K562 (cell line): ENCODE measurements around the gene YTHDF1. TPM values are rescaled to one million over a fixed set of nuclear protein-coding genes. Genes with fewer than 3 reads are reported as not detected.

Experiments used
- ATAC-seq: fragments of 200-7000 bp; cut with Tn5 transposase; 3 replicates; pipeline ENCODE4 v1.9.1; 2020; ENCODE audit warnings: moderate library complexity
- BruUV-seq: library from RNA; stranded (reverse); fragments of 400-500 nt; replicated peaks from 2 replicates; lab custom pipeline; 2021; lab: Mats Ljungman, UMichigan
- CTCF ChIA-PET: fragments of 300-600 bp; formaldehyde crosslinking; extraction: SDS; loops from one replicate; lab custom pipeline; 2021; ENCODE audit warnings: low intra/inter-chr PET ratio; lab: Yijun Ruan, JAX
- POLR2A ChIA-PET: fragments of 300-600, 350-650 bp; sonication (Branson Sonifier 250); formaldehyde crosslinking; extraction: SDS; loops from one replicate; lab custom pipeline; 2021; ENCODE audit warnings: antibody characterized with exemption, inconsistent platforms; lab: Yijun Ruan, JAX
- DNase-seq, 4 experiments: peaks; one replicate each; pipeline versions ENCODE4 v3.0.0 to v3.0.0-alpha.2; 2011 to 2018; ENCODE audit warnings: low spot score in 3 of 4, mixed read lengths in 3 of 4; ENCODE audit errors: extremely low read depth in 1 of 4
- FAIRE-seq: peaks from 2 replicates; lab custom pipeline; 2011; peaks lifted over from hg19 to GRCh38; lab: Jason Lieb, UNC
- H2AFZ ChIP-seq: 2 replicates; pipeline ENCODE4 v1.6.0; 2011; ENCODE audit warnings: low read depth, low read length, control low read depth, inconsistent platforms
- H3K27ac ChIP-seq: fragments of 200-600 bp; 3 replicates; pipeline ENCODE4 v1.8.0; 2011; ENCODE audit warnings: low read depth, mild to moderate bottlenecking, control low read depth, inconsistent platforms, low read length, moderate library complexity, mixed read lengths; ENCODE audit errors: extremely low read depth
- H3K27me3 ChIP-seq, 2 experiments: fragments of 300-600 bp in 1 of 2; 2 replicates in 1 of 2; 3 replicates in 1 of 2; pipeline versions ENCODE4 v1.6.0 to v1.8.0; 2011; ENCODE audit warnings: inconsistent platforms in 2 of 2, low read length in 2 of 2, mild to moderate bottlenecking in 1 of 2, mixed read lengths in 1 of 2, moderate library complexity in 1 of 2; ENCODE audit not compliant: control insufficient read depth in 2 of 2, insufficient read depth in 2 of 2
- H3K36me3 ChIP-seq: fragments of 300-600 bp; 3 replicates; pipeline ENCODE4 v1.8.0; 2011; ENCODE audit warnings: mild to moderate bottlenecking, low read length, inconsistent platforms; ENCODE audit not compliant: control insufficient read depth, insufficient read depth
- H3K4me1 ChIP-seq, 2 experiments: fragments of 200-600 bp in 1 of 2; replicated peaks in 1 of 2; 2 replicates in 1 of 2; 3 replicates in 1 of 2; pipeline versions ENCODE4 v1.5.1 to v1.8.0; 2011; ENCODE audit warnings: inconsistent platforms in 2 of 2, low read length in 2 of 2, mild to moderate bottlenecking in 1 of 2, mixed read lengths in 1 of 2, moderate library complexity in 1 of 2; ENCODE audit not compliant: control insufficient read depth in 2 of 2, insufficient read depth in 2 of 2
- H3K4me2 ChIP-seq: 2 replicates; pipeline ENCODE4 v1.6.1; 2011; ENCODE audit warnings: low read length, control low read depth, inconsistent platforms, mixed read lengths; ENCODE audit not compliant: insufficient read depth
- H3K4me3 ChIP-seq: fragments of 200-600 bp; sonication (generic), shearing (Covaris generic); 2 replicates; pipeline ENCODE4 v1.5.1; 2016; ENCODE audit warnings: control low read depth, inconsistent platforms
- H3K79me2 ChIP-seq: fragments of 200-600 bp; 3 replicates; pipeline ENCODE4 v1.8.0; 2011; ENCODE audit warnings: low read length, inconsistent platforms; ENCODE audit not compliant: control insufficient read depth, insufficient read depth
- H3K9ac ChIP-seq, 2 experiments: 2 replicates each; pipeline versions ENCODE4 v1.6.0 to v1.6.1; 2011; ENCODE audit warnings: low read depth in 2 of 2, low read length in 2 of 2, control low read depth in 1 of 2, inconsistent platforms in 1 of 2, mild to moderate bottlenecking in 1 of 2, mixed read lengths in 1 of 2; ENCODE audit not compliant: insufficient read depth in 1 of 2
- H3K9me1 ChIP-seq: one replicate; pipeline ENCODE4 v1.6.0; 2011; ENCODE audit warnings: inconsistent platforms, mild to moderate bottlenecking, low read length, moderate library complexity; ENCODE audit not compliant: control insufficient read depth, insufficient read depth
- H3K9me3 ChIP-seq: replicated peaks from 2 replicates; pipeline ENCODE4 v1.5.1; 2011; ENCODE audit warnings: low read depth, low read length, inconsistent platforms; ENCODE audit not compliant: control insufficient read depth, insufficient read depth
- H4K20me1 ChIP-seq: replicated peaks from 2 replicates; pipeline ENCODE4 v1.6.1; 2011; ENCODE audit warnings: low read length, inconsistent platforms, mixed read lengths; ENCODE audit not compliant: control insufficient read depth, insufficient read depth
- ADNP ChIP-seq: fragments of 200-800 bp; sonication (Bioruptor generic); IDR thresholded peaks from 2 replicates; pipeline ENCODE4 v1.6.1; 2016; ENCODE audit warnings: missing genetic modification characterization, missing compliant biosample characterization
- BMI1 ChIP-seq: fragments of 150-350 bp; IDR thresholded peaks from 2 replicates; pipeline ENCODE4 v1.6.1; 2014; ENCODE audit warnings: low read length
- CC2D1A ChIP-seq: fragments of 450-650 bp; IDR thresholded peaks from 2 replicates; pipeline ENCODE4 v1.6.1; 2017; ENCODE audit warnings: mild to moderate bottlenecking
- DIDO1 ChIP-seq: fragments of 450-650 bp; IDR thresholded peaks from 2 replicates; pipeline ENCODE4 v1.6.1; 2016; ENCODE audit warnings: low read depth, missing biosample characterization, missing genetic modification characterization
- HNRNPL ChIP-seq: fragments of 200-400 bp; formaldehyde crosslinking; IDR thresholded peaks from 2 replicates; pipeline ENCODE4 v1.6.1; 2017; ENCODE audit warnings: low read depth, mild to moderate bottlenecking, low read length
- KLF10 ChIP-seq: fragments of 250-450 bp; sonication (Bioruptor Pico); IDR thresholded peaks from 2 replicates; pipeline ENCODE4 v1.6.1; 2021; ENCODE audit warnings: matching md5 sums
- RBM15 ChIP-seq: fragments of 200-400 bp; formaldehyde crosslinking; IDR thresholded peaks from 2 replicates; pipeline ENCODE4 v1.6.1; 2018; ENCODE audit warnings: mild to moderate bottlenecking, low read length, moderate library complexity; ENCODE audit not compliant: insufficient read depth
- SMAD4 ChIP-seq: fragments of 250-450 bp; sonication (Bioruptor Pico); conservative IDR thresholded peaks from 2 replicates; pipeline ENCODE4 v1.8.0; 2021; ENCODE audit warnings: inconsistent platforms, mild to moderate bottlenecking, moderate library complexity
- SMC3 ChIP-seq: conservative IDR thresholded peaks from 2 replicates; pipeline ENCODE4 v1.6.1; 2011; ENCODE audit warnings: low read depth, low read length, improper control_type of control experiment; ENCODE audit not compliant: insufficient read depth
- SP2 ChIP-seq: IDR thresholded peaks from 2 replicates; pipeline ENCODE4 v1.6.1; 2011; ENCODE audit warnings: mild to moderate bottlenecking, low read depth, low read length, moderate library complexity; ENCODE audit not compliant: poor library complexity, severe bottlenecking; ENCODE audit errors: extremely low read depth
- TAF1 ChIP-seq: IDR thresholded peaks from 2 replicates; pipeline ENCODE4 v1.6.1; 2011; ENCODE audit warnings: mild to moderate bottlenecking, low read length, moderate library complexity; ENCODE audit not compliant: insufficient read depth, control insufficient read depth, severe bottlenecking; ENCODE audit errors: extremely low read depth
- ZFX ChIP-seq: sonication (generic); formaldehyde crosslinking; IDR thresholded peaks from 2 replicates; pipeline ENCODE4 v1.8.0; 2022; ENCODE audit warnings: mild to moderate bottlenecking, missing genetic modification reagents, moderate library complexity
- ZNF354B ChIP-seq: fragments of 250-450 bp; sonication (Bioruptor Pico); IDR thresholded peaks from 2 replicates; pipeline ENCODE4 v1.4.0; 2020
- WGBS: fragments of 100-300 bp; shearing (Covaris generic); methylation state at CpG from one replicate; pipeline ENCODE4 v1.1.6; 2016; ENCODE audit warnings: low coverage, mixed read lengths; ENCODE audit not compliant: insufficient coverage; ENCODE audit errors: missing lambda C conversion rate; 5-methylcytosine and 5-hydroxymethylcytosine counted together
- in situ Hi-C: fragments of 300-500 bp; cut with MboI; formaldehyde crosslinking; loops from 4 replicates; pipeline ENCODE4 v1.15.0; 2018; ENCODE audit warnings: inconsistent platforms, mixed read lengths
- intact Hi-C: fragments of 100-400 bp; cut with micrococcal nuclease; formaldehyde crosslinking; loops from 2 replicates; pipeline ENCODE4 v1.14.2; 2022
- polyA plus RNA-seq, 8 experiments: library from polyadenylated mRNA; depleted of rRNA in 4 of 8; stranded (reverse) in 5 of 8; unstranded in 3 of 8; fragments of >200 nt; fragmentation: Nextera tagmentation in 2 of 8; fragmentation: Illumina TruSeq in 1 of 8; extraction: Ambion mirVana in 2 of 8; extraction: Trizol in 1 of 8; gene quantifications; 2 replicates each; pipeline versions ENCODE4 v1.2.1 to v1.2.3, GENCODE V29; 2011 to 2014; ENCODE audit warnings: inconsistent platforms in 1 of 8, missing spikeins in 1 of 8
- total RNA-seq, 7 experiments: library from RNA; depleted of rRNA in 6 of 7; stranded (reverse); fragments of >200 nt in 6 of 7; fragmentation: Illumina TruSeq in 2 of 7; extraction: Trizol in 2 of 7; gene quantifications; 2 replicates each; pipeline versions ENCODE4 v1.2.1 to v1.2.3, GENCODE V29; 2011 to 2021; ENCODE audit warnings: low replicate concordance in 1 of 7
- TF ChIP-seq, protein P1 (sequence below): sonication (generic); formaldehyde crosslinking; IDR thresholded peaks from 2 replicates; pipeline ENCODE4 v1.9.0; 2022; ENCODE audit warnings: mild to moderate bottlenecking, missing genetic modification reagents
- TF ChIP-seq, protein P2 (sequence below), 2 experiments: fragments of 450-650 bp in 1 of 2; sonication (generic) in 1 of 2; formaldehyde crosslinking; conservative IDR thresholded peaks; 2 replicates each; pipeline versions ENCODE4 v1.4.0 to v1.8.1; 2020 to 2022; ENCODE audit warnings: mild to moderate bottlenecking in 1 of 2, missing genetic modification reagents in 1 of 2
- TF ChIP-seq, protein P3 (sequence below): fragments of 450-650 bp; IDR thresholded peaks from 2 replicates; pipeline ENCODE4 v1.6.1; 2016; ENCODE audit warnings: low read depth, mild to moderate bottlenecking, moderate library complexity
- TF ChIP-seq, protein P4 (sequence below): sonication (generic); formaldehyde crosslinking; IDR thresholded peaks from 2 replicates; pipeline ENCODE4 v1.8.0; 2022; ENCODE audit warnings: missing genetic modification reagents, mild to moderate bottlenecking, borderline replicate concordance
- TF ChIP-seq, protein P5 (sequence below), 2 experiments: IDR thresholded peaks in 1 of 2; conservative IDR thresholded peaks in 1 of 2; 2 replicates each; pipeline ENCODE4 v1.6.1; 2016; ENCODE audit warnings: low read depth in 2 of 2, mild to moderate bottlenecking in 1 of 2, missing compliant biosample characterization in 1 of 2, missing genetic modification characterization in 1 of 2, moderate library complexity in 1 of 2

YTHDF1 gene
- total and polyA plus RNA-seq, 9 of the 15 experiments (the other 6 are each of a cell fraction or from before 2014, with no cell fraction given): 10.1 to 42.4 (median 27.8) TPM

DNA sequence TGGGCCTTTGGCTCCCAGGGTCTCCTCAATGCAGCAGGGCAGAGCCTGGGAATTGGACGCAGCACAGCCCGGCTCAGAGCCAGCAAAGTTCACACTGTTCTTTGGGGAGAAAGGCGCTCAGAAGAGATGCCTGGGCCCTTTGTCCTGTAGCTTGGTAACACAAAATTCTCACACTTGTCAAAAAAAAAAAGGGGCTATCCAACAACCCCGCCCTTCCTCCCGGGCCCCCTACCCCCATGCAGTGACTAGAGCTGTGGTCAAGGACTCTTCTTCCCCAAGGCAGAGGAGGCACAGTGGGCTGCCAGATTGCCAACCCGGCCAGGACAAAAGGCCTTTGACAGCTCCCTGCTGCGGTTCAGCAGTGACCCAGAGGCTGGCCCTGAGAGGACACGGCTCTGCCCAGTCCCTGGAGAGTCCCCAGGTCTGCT, 36.4 kb upstream of the YTHDF1 start:
- Histone ChIP-seq H3K9me1 (no peaks in the 10 kb centered on the region), H4K20me1 (peaks cover 15% of the 10 kb centered on the region), H3K4me1 (peaks cover 0 to 37% of the 10 kb centered on the region in 2 experiments; a peak in 2 of 5 replicates), H3K9me3 (no peaks in the 10 kb centered on the region), H2AFZ (no peak overlapping the region), H3K4me3 (no peak overlapping the region), H3K36me3 (no peaks in the 10 kb centered on the region), H3K27ac (no peak overlapping the region), H3K4me2 (no peak overlapping the region), H3K9ac (no peak overlapping the region), H3K27me3 (peaks cover 29 to 78% of the 10 kb centered on the region in 2 experiments; a peak in 4 of 5 replicates), H3K79me2 (no peaks in the 10 kb centered on the region)
- CTCF ChIA-PET: interaction anchor here (0.6 kb wide), 1 partner anchor 29 kb away, joined by 3 read pairs; no protein-coding TSS in a partner anchor
- 2% methylated on average over 7 of the region's 8 CpGs for WGBS
- in situ Hi-C loops (no loop called here), intact Hi-C loops (no loop called here)
- BruUV-seq: no TSS peak
- FAIRE-seq (no peak), DNase-seq (no peak), ATAC-seq (no peak)
- POLR2A ChIA-PET: no interaction called here
- TF ChIP-seq, protein P1, sequence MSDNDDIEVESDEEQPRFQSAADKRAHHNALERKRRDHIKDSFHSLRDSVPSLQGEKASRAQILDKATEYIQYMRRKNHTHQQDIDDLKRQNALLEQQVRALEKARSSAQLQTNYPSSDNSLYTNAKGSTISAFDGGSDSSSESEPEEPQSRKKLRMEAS (CRISPR knock-in tag): no peak
- no peak for TF ChIP-seq HNRNPL
- no peak for TF ChIP-seq SMC3
- TF ChIP-seq, protein P2, sequence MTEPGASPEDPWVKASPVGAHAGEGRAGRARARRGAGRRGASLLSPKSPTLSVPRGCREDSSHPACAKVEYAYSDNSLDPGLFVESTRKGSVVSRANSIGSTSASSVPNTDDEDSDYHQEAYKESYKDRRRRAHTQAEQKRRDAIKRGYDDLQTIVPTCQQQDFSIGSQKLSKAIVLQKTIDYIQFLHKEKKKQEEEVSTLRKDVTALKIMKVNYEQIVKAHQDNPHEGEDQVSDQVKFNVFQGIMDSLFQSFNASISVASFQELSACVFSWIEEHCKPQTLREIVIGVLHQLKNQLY (CRISPR knock-in tag; conservative IDR thresholded peaks at IDR 0.05): no peak
- TF ChIP-seq RBM15: no peak
- no peak for TF ChIP-seq ADNP
- TF ChIP-seq TAF1: no peak
- TF ChIP-seq, protein P3, sequence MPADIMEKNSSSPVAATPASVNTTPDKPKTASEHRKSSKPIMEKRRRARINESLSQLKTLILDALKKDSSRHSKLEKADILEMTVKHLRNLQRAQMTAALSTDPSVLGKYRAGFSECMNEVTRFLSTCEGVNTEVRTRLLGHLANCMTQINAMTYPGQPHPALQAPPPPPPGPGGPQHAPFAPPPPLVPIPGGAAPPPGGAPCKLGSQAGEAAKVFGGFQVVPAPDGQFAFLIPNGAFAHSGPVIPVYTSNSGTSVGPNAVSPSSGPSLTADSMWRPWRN: no peak
- no peak for TF ChIP-seq SMAD4 (CRISPR knock-in tag)
- no peak for TF ChIP-seq ZFX
- TF ChIP-seq BMI1: no peak
- no peak for TF ChIP-seq CC2D1A
- TF ChIP-seq SP2: no peak
- TF ChIP-seq, protein P4, sequence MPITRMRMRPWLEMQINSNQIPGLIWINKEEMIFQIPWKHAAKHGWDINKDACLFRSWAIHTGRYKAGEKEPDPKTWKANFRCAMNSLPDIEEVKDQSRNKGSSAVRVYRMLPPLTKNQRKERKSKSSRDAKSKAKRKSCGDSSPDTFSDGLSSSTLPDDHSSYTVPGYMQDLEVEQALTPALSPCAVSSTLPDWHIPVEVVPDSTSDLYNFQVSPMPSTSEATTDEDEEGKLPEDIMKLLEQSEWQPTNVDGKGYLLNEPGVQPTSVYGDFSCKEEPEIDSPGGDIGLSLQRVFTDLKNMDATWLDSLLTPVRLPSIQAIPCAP (CRISPR knock-in tag): no peak
- TF ChIP-seq, protein P5, sequence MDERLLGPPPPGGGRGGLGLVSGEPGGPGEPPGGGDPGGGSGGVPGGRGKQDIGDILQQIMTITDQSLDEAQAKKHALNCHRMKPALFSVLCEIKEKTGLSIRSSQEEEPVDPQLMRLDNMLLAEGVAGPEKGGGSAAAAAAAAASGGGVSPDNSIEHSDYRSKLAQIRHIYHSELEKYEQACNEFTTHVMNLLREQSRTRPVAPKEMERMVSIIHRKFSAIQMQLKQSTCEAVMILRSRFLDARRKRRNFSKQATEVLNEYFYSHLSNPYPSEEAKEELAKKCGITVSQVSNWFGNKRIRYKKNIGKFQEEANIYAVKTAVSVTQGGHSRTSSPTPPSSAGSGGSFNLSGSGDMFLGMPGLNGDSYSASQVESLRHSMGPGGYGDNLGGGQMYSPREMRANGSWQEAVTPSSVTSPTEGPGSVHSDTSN (CRISPR knock-in tag; IDR thresholded peaks at IDR 0.05; ENCODE audit: low read depth): no peak
- TF ChIP-seq, protein P5 (tag; conservative IDR thresholded peaks at IDR 0.05; ENCODE audit: low read depth): no peak
- no peak for TF ChIP-seq DIDO1 (tag)
- no peak for TF ChIP-seq KLF10 (CRISPR knock-in tag)
- TF ChIP-seq ZNF354B: no peak
